Left lobe of liver (tissue), 2 donors: ENCODE measurements around the gene THNSL1. TPM values are rescaled to one million over a fixed set of nuclear protein-coding genes. Genes with fewer than 3 reads are reported as not detected.
A peak's percentile ranks its signal among the peaks of the same experiment; 100 is the strongest.
"Not testable (repeated sequence)": the region's sequence is repeated elsewhere in the genome, so short reads cannot be mapped to it uniquely, and the experiment has no call there.

ENCODE experiments used
- ATAC-seq: fragments of 200-7000 bp; cut with Tn5 transposase; one replicate; pipeline ENCODE4 v1.9.1; 2020; ENCODE audit warnings: mild to moderate bottlenecking, moderate library complexity
- DNase-seq: peaks from one replicate; pipeline ENCODE4 v3.0.0-alpha.2; 2020; ENCODE audit warnings: low spot score
- total RNA-seq: library from RNA; stranded (reverse); gene quantifications from one replicate; pipeline ENCODE4 v1.2.1, GENCODE V29; 2021
- donor health status: DM: no; HTN: no; CAD: no; lungs with moderate emphysema.
- donor health status: DM: no; HTN: yes; CAD: no.

THNSL1 gene
- 9.2 TPM for total RNA-seq

GRCh38 chr10:25016376-25017153, at the start of gene THNSL1:
TSS of gene THNSL1 (plus strand) at chr10:25016612. CDS start at chr10:25023224, 6,612 bp downstream.
- peak; percentile 95 for ATAC-seq
- peak; percentile 99 for DNase-seq

- DNase-seq = no peak
- no peak for ATAC-seq
Measured at GRCh38 chr10:24966962-24967481, 49.4 kb upstream of the THNSL1 start.

GRCh38 chr10:24968349-24968748, 48.1 kb upstream of the THNSL1 start:
- ATAC-seq (no peak), DNase-seq (no peak)

- DNase-seq, ATAC-seq: not testable (repeated sequence)
Measured at GRCh38 chr10:24968951-24969350, 47.5 kb upstream of the THNSL1 start.

- ATAC-seq (no peak), DNase-seq (no peak)
Measured at GRCh38 chr10:24969841-24970281, 46.6 kb upstream of the THNSL1 start.

GRCh38 chr10:24971374-24971773, 45.0 kb upstream of the THNSL1 start:
- ATAC-seq = no peak
- DNase-seq = no peak

- DNase-seq (no peak), ATAC-seq (no peak)
Measured at GRCh38 chr10:24973163-24973562, 43.2 kb upstream of the THNSL1 start.

- ATAC-seq = peak; percentile 90
Measured at GRCh38 chr10:24974976-24975375, 41.4 kb upstream of the THNSL1 start.

GRCh38 chr10:24979685-24980084, 36.7 kb upstream of the THNSL1 start:
- DNase-seq = no peak
- ATAC-seq = no peak

More at GRCh38 chr10:24974976-24975375, 41.4 kb upstream of the THNSL1 start:
- no peak for DNase-seq

- ATAC-seq (no peak), DNase-seq (no peak)
Measured at GRCh38 chr10:24981161-24981710, 35.2 kb upstream of the THNSL1 start.

GRCh38 chr10:24982319-24983112, 33.9 kb upstream of the THNSL1 start:
- ATAC-seq (no peak), DNase-seq (no peak)

GRCh38 chr10:24983130-24983529, 33.3 kb upstream of the THNSL1 start:
- ATAC-seq = no peak

GRCh38 chr10:24983946-24984345, 32.5 kb upstream of the THNSL1 start:
- DNase-seq (no peak), ATAC-seq (no peak)

More at GRCh38 chr10:24983130-24983529, 33.3 kb upstream of the THNSL1 start:
- DNase-seq = no peak

- no peak for DNase-seq
- ATAC-seq = no peak
Measured at GRCh38 chr10:24984906-24985305, 31.5 kb upstream of the THNSL1 start.

- ATAC-seq (no peak), DNase-seq (no peak)
Measured at GRCh38 chr10:24988831-24989640, 27.4 kb upstream of the THNSL1 start.

- ATAC-seq = no peak
- DNase-seq = no peak
Measured at GRCh38 chr10:24989867-24990266, 26.5 kb upstream of the THNSL1 start.

GRCh38 chr10:24991298-24991697, 25.1 kb upstream of the THNSL1 start:
- ATAC-seq = no peak

GRCh38 chr10:24992512-24993133, 23.8 kb upstream of the THNSL1 start:
- ATAC-seq (no peak), DNase-seq (no peak)

More at GRCh38 chr10:24991298-24991697, 25.1 kb upstream of the THNSL1 start:
- no peak for DNase-seq

GRCh38 chr10:24993237-24993958, 23.0 kb upstream of the THNSL1 start:
- peak; percentile 70 for ATAC-seq
- DNase-seq = no peak
